ENCODE measurements around the gene ZNF283. TPM values are rescaled to one million over a fixed set of nuclear protein-coding genes. Genes with fewer than 3 reads are reported as not detected.

ZNF283 gene
- total RNA-seq, 1 donor from 2014 or later, result 12.7 TPM

DNA sequence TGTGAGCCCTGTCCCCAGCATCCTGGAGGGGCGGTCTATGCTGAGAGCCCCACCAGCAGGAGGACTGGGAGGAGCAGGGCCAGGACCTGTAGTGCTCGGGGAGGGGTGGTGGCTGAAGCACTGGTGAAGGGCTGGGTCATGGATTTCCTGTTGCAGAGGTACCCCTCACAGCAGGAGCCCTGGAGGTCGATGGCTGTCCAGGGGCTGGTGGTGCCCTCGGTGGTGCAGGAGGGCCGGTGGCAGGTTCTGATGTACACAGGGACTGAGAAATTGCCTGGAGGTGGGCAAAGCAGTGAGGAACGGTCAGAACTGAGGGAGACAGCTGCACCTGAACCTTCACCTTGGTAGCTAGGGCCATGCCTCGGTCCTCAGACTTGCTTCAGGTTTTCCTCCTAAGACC lies 29.6 kb upstream of the ZNF283 start:
- H3K27me3 ChIP-seq (ENCODE audit: low read depth), result no peaks in the 10 kb centered on the region
- no peaks in the 10 kb centered on the region for H3K36me3 ChIP-seq
- ATAC-seq (no peak), DNase-seq (no peak)
- H3K4me1 ChIP-seq, result peaks cover 7% of the 10 kb centered on the region
- H3K9me3 ChIP-seq, result no peaks in the 10 kb centered on the region
- no peak for TF ChIP-seq CTCF (IDR thresholded peaks at IDR 0.05)
- no peak overlapping the region for H3K4me3 ChIP-seq
- intact Hi-C loops (cut with DNase I), result no loop called here
- H3K27ac ChIP-seq, result no peak overlapping the region

GRCh38 chr19:43798026-43798545 lies 29.0 kb upstream of the ZNF283 start:
- no peak for DNase-seq
- Histone ChIP-seq H3K4me1 (peaks cover 7% of the 10 kb centered on the region), H3K27ac (no peak overlapping the region), H3K27me3 (ENCODE audit: low read depth) (no peaks in the 10 kb centered on the region), H3K9me3 (no peaks in the 10 kb centered on the region), H3K4me3 (peak overlapping the region; percentile 64), H3K36me3 (no peaks in the 10 kb centered on the region)
- peak in 1 of 2 donors; percentile 5 for ATAC-seq
- intact Hi-C loops (cut with DNase I), result no loop called here
- no peak for TF ChIP-seq CTCF (IDR thresholded peaks at IDR 0.05)

DNA sequence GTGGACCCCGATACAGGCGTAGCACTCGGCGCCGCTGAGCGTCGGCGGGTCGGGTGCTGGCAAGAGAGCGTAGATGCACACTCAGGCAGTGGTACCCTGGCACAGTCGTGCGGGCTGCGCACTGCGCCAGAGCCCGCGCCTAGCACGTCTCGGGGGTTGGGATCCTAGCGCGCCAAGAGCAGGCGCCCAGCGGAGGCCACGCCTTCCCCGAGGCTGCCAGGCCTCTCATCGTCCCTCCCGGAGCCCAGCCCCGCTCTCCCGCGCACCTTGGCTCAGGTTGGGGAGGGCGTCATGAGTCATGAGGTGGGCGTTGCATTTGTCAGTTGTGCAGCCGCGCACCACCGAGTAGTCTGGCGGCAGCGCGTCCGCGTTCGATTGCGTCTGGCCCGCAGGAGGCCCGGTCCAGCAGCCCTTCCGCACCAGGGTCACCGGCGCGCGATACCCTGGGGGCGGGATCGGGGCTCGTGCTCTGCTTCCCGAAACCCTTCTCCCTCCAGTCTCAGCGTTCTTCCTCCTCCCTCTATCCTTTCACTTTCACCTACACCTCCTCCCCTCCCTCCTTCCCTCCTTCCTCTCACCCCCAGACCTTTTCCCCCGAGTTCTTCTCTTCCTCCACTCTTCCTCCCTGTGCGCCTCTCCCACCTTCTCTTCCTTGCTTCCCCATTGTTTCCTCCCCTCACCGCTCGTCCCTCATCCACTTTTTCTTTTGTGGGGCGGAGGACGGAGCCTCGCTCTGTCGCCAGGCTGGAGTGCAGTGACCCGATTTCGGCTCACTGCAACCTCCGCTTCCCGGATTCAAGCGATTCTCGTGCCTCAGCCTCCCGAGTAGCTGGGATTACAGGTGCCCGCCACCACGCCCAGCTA lies 28.3 kb upstream of the ZNF283 start:
- H3K27ac ChIP-seq, result peak overlapping the region; percentile 1
- DNase-seq, result peak; percentile 71
- peak overlapping the region; percentile 64 for H3K4me3 ChIP-seq
- H3K36me3 ChIP-seq, result no peaks in the 10 kb centered on the region
- peaks cover 7% of the 10 kb centered on the region for H3K4me1 ChIP-seq
- ATAC-seq, result peak; percentile 76 to 92
- intact Hi-C loops (cut with DNase I), result no loop called here
- H3K27me3 ChIP-seq (ENCODE audit: low read depth), result no peaks in the 10 kb centered on the region
- no peak for TF ChIP-seq CTCF (IDR thresholded peaks at IDR 0.05)
- H3K9me3 ChIP-seq, result no peaks in the 10 kb centered on the region

GRCh38 chr19:43799502-43800142 lies 27.5 kb upstream of the ZNF283 start:
- intact Hi-C loops (cut with DNase I), result no loop called here
- no peaks in the 10 kb centered on the region for H3K9me3 ChIP-seq
- H3K36me3 ChIP-seq, result no peaks in the 10 kb centered on the region
- peaks cover 7% of the 10 kb centered on the region for H3K4me1 ChIP-seq
- H3K4me3 ChIP-seq, result peak overlapping the region; percentile 64
- H3K27ac ChIP-seq, result no peak overlapping the region
- ATAC-seq, result no peak
- no peak for TF ChIP-seq CTCF (IDR thresholded peaks at IDR 0.05)
- no peak for DNase-seq
- no peaks in the 10 kb centered on the region for H3K27me3 ChIP-seq (ENCODE audit: low read depth)

DNA sequence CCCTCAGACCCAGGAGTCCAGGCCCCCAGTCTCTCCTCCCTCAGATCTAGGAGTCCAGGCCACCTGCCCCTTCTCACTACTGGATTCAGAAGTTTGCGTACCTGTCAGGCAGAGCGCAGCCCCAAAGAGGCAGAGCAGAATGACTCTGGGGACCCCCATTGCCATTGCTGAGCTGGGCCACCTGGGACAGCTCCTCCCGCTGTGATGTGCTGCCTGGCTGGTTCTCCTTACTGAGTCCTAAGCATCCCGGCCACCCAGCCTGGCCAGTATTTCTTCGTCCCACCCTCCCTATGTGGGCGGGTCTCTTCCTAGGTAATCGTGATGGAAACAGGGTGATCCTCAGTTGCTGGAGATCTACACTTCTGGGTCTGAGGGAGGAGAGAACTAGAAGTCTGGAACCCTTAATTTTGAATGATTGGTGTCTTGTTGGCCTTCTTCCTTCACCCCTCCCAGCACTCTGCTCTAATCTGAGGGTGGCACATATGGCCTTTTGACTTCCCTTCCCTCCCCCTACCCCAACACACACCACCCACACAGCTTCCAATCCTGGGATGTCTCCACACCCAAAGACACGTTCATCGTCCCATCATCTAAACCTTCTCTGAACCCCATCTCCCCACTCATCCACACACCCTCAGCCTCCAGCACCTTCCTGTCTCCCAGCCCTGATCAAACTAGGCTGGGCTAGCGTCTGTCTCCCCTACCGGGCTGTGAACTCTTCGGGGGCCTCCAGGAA lies 24.7 kb upstream of the ZNF283 start, which contains the start of gene LYPD5:
LYPD5 (minus strand) TSS at position 232 of the 736 bp plus-strand sequence; CDS start at position 165, 67 bp downstream.
- ATAC-seq (no peak), DNase-seq (no peak)
- Histone ChIP-seq H3K4me1 (peaks cover 7% of the 10 kb centered on the region), H3K27me3 (ENCODE audit: low read depth) (no peaks in the 10 kb centered on the region), H3K4me3 (no peak within 1 kb of the TSS), H3K36me3 (no peaks in the 10 kb centered on the region), H3K27ac (no peak within 1 kb of the TSS), H3K9me3 (no peaks in the 10 kb centered on the region)
- no peak for TF ChIP-seq CTCF (IDR thresholded peaks at IDR 0.05)
- intact Hi-C loops (cut with DNase I), result no loop called here
